ENCODE measurements around the gene MEIS2. TPM values are rescaled to one million over a fixed set of nuclear protein-coding genes. Genes with fewer than 3 reads are reported as not detected.

The MEIS2 gene
- total RNA-seq, 2 experiments from 2014 or later: not detected

DNA sequence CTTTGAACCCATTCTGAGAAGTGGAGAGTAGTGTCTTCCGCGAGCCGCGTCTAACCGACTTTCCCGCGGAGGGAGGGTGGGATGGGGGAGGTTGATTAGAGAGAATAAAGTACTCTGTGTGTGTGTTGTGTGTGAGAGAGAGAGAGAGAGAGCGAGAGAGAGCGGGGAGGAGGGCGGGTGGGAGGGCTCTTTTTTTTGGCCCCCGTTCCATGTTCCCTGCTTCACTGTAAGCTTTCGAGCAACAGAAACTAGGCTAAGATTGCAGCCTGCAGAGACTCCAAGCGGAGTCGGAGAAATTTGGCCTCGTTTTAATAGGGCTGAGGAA, 1.6 kb upstream of the MEIS2 start:
- POLR2A ChIA-PET: no interaction called here
- H3K9me3 Mint-ChIP-seq: no peaks in the 10 kb centered on the region
- DNase-seq: no peak
- peaks cover 35% of the 10 kb centered on the region for H3K4me1 Mint-ChIP-seq
- CTCF ChIA-PET: interaction anchor here (0.6 kb wide), 1 partner anchor 9 kb away, joined by 8 read pairs; no protein-coding TSS in a partner anchor
- H3K4me3 Mint-ChIP-seq: peak overlapping the region; percentile 88
- peaks cover 89% of the 10 kb centered on the region for H3K27me3 Mint-ChIP-seq
- no peak overlapping the region for H3K27ac Mint-ChIP-seq
- peaks cover 17% of the 10 kb centered on the region for H3K36me3 Mint-ChIP-seq (ENCODE audit: low read depth)

DNA sequence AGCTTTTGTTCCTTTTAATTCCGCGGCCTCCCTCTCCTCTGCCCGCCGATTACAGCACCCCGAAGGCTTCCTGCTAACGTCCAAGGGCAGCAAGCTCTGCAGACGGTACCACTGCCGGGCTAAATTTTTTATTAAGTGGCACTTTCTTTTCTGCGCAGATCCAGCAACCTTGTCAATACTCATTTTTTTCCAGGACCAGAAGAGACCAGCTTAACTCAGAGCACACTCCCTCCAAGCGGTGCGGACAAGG, 542 bp upstream of the MEIS2 start:
- peaks cover 37% of the 10 kb centered on the region for H3K4me1 Mint-ChIP-seq
- H3K9me3 Mint-ChIP-seq: no peaks in the 10 kb centered on the region
- peaks cover 91% of the 10 kb centered on the region for H3K27me3 Mint-ChIP-seq
- POLR2A ChIA-PET: interaction anchor here (0.6 kb wide), 1 partner anchor 584 kb away, joined by 3 read pairs; no protein-coding TSS in a partner anchor
- H3K27ac Mint-ChIP-seq: peak overlapping the region; percentile 54
- H3K36me3 Mint-ChIP-seq (ENCODE audit: low read depth): peaks cover 17% of the 10 kb centered on the region
- CTCF ChIA-PET: no interaction called here
- peak overlapping the region; percentile 88 for H3K4me3 Mint-ChIP-seq
- no peak for DNase-seq

DNA sequence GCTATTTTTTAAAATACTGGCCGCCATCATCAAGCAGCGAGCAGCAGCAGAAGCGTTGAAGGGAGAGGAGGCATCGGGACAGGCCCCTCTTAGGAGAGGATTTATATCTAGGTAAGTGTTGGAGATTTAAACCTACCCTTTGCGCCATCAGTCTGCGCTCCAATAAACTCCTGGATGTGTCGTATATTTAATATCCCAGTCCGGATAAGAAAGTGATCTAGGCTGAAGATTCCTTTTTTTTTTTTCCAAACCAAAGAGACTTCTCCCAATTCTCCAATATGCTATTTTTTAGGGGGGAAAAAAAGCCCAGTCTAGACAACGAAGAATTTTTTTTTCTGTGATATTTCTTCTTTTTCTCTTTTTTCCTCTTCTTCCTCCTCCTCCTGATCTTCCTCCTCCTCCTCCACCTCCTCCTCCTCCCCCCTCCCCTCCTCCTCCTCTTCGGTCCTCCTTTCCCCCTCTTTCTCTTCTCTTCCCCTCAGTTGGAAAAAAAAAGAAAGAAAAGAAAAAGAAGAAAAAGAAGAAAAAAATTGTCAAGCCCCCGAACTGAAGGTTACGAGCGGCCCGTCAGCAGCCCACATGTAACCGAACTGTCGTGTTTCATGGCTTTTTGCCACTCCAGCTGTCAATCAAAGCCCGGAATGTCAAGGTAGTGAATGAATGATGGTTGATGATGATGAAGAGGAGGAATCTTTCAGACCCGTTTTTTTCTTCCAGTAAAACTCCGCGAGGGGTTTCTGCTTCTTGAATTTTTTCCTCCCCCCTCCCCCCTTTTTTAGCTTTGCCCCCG, 835 bp downstream of the MEIS2 start:
- Mint-ChIP-seq H3K9me3 (no peaks in the 10 kb centered on the region), H3K4me1 (peaks cover 37% of the 10 kb centered on the region), H3K27ac (no peak overlapping the region), H3K4me3 (peak overlapping the region; percentile 88), H3K36me3 (ENCODE audit: low read depth) (peaks cover 17% of the 10 kb centered on the region), H3K27me3 (peaks cover 88% of the 10 kb centered on the region)
- CTCF ChIA-PET: interaction anchor here (0.5 to 0.7 kb wide), 2 partner anchors 459 to 679 kb away, joined by 3 to 5 read pairs; no protein-coding TSS in a partner anchor
- POLR2A ChIA-PET: no interaction called here
- DNase-seq: no peak

DNA sequence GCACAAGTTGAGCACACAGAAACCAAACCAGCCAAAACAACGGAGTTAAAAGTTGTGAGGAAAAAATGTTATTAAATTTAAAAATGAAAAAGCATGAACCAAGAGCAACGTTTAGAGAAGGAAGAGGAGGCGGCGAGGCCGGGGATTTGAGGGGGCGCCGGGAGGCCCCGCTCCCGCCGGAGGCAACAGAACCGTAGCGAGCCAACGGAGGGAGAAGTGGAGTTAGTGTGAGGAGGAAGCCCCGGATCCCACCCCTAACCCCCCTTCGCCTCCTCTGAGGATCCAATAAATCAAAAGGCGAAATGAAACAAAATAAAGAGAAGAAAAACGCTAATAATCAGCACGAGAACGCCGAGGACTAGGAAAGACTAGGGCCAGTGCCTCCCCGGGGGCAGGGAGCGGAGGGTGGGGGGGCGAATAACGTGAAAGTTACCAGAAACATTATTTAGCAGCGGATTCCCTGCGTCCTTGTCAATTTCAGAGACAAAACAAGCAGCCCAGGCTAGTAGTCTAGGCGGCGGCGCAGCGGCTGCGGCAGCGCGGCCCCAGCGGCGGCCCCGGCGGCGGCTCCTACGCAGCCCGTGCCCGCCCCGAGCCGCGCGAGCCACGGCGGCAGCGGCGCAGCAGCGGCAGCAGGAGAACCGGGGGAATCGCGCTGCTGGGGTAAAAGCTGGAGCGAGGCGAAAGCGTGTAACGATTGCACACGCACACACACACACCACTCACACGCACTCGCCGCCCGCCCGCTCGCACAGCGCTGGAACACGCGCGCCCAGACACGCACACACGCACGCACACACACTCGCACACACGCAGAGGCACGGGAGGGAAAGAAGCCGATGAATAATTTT, 1.7 kb downstream of the MEIS2 start:
- H3K4me1 Mint-ChIP-seq: peaks cover 37% of the 10 kb centered on the region
- POLR2A ChIA-PET: no interaction called here
- H3K4me3 Mint-ChIP-seq: peak overlapping the region; percentile 49
- no peak overlapping the region for H3K27ac Mint-ChIP-seq
- peaks cover 88% of the 10 kb centered on the region for H3K27me3 Mint-ChIP-seq
- H3K9me3 Mint-ChIP-seq: no peaks in the 10 kb centered on the region
- H3K36me3 Mint-ChIP-seq (ENCODE audit: low read depth): peaks cover 17% of the 10 kb centered on the region
- no peak for DNase-seq
- CTCF ChIA-PET: no interaction called here

DNA sequence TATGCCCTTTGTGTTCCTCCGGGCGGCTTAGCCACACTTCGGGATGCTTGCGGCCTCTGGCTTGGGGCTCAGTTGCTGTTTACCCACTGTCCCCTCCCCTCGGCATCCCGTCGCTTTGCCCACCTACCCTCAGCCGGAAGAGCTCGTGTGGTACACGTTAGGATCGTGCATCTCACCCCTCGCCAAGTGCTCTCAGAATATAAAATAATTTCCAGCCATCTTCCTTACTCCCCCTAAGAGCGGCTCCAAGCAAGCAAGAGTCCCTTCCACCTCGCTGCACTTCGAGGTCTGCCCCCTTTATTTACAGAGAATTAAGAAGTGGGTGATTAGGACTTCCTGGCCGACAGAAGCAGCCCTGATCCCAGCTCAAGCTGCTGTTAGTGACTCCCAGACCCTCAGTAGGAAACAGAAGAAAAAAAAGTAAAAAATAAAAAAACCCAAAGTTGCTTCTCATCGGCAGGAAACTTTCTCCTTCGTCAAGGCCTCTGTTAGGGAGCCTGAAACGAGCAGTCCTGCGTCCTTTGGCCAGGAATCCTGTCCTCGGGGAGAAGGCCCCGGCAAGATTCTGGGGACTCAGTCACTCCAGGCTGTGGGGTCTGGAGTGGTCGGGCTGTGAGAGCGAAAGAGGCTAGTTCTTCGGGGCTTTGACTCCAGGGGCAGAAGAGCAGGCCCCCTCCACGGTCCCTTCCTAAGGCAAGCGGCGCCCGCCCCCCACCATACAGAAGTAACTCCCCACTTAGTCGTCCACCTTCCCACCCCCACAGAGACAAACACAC, 3.0 kb downstream of the MEIS2 start:
- Mint-ChIP-seq H3K9me3 (no peaks in the 10 kb centered on the region), H3K4me1 (peaks cover 36% of the 10 kb centered on the region), H3K27me3 (peaks cover 86% of the 10 kb centered on the region), H3K27ac (no peak overlapping the region), H3K36me3 (ENCODE audit: low read depth) (peaks cover 15% of the 10 kb centered on the region), H3K4me3 (no peak overlapping the region)
- DNase-seq: no peak
- ChIA-PET CTCF (no interaction called here), POLR2A (no interaction called here)

DNA sequence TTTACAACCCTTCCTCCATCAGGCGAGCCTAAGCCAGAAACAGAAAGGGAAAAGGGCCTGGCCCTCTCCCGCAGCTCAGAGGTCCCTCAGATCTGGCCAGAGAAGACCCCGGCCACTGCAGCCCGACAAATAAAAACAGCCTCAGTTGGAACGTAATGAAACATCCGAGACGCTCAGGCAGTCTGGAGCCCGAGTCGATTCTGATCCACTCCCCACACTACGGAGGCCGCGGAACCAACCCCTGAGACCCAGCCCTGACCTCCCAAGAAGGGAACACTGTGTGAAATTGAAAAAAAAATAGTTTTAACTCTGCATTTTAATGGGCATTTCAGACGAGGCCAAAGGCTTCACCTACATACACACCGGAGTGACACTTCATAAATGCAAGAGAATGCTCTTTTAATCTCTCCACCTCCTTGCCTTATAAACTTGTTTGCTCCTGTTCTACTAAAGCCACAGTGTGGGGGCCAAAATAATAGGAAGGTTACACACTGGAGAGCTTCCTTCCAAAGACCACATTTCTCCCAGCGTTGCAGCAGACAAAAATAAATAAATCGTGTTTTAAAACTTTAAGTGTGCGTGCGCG, 3.7 kb downstream of the MEIS2 start:
- Mint-ChIP-seq H3K9me3 (no peaks in the 10 kb centered on the region), H3K27ac (no peak overlapping the region)

DNA sequence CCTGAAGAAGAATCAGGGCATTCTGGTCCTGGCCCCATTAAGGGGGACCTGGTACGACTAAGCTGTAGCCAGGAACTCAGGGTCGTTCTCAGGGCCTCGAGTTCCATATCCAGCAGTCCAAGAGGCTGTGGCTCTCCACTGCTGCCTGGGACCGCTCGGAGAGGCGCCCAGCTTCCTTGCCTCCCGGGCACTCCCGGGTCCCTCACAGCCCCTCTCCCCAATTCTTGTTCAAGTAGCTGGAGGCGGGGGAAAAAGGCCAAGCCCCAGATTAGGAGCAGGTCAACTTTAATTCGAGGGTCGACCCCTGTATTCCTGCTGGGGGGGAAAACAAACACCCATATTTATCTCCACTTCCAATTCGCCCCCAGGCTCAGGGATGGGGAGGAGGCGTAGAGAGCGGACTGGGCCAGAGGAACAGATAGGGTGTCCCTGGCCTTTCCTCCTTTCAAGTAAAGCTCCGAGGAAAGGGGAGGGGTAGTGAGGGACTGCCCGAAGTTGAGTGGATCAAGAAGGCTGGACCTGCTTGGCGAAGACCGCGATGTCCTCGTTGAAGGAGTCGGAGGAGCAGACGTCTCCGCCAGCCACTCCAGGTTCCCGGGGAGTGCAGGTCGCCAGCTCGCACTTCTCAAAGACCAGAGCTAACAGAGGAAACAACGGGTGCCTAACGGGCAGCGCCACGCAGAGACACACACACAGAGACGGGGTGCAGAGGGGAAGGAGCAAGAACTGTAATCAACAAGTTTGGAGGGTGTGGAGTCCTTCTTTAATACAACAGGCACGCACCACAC, 4.4 kb downstream of the MEIS2 start:
- Mint-ChIP-seq H3K36me3 (ENCODE audit: low read depth) (peaks cover 8% of the 10 kb centered on the region), H3K27me3 (peaks cover 73% of the 10 kb centered on the region), H3K9me3 (no peaks in the 10 kb centered on the region), H3K4me1 (peaks cover 29% of the 10 kb centered on the region), H3K27ac (no peak overlapping the region), H3K4me3 (no peak overlapping the region)
- ChIA-PET POLR2A (no interaction called here), CTCF (no interaction called here)
- DNase-seq: no peak

More for the DNA sequence above, 3.7 kb downstream of the MEIS2 start:
- Mint-ChIP-seq H3K4me1 (peaks cover 34% of the 10 kb centered on the region), H3K4me3 (no peak overlapping the region), H3K27me3 (peaks cover 79% of the 10 kb centered on the region), H3K36me3 (ENCODE audit: low read depth) (peaks cover 11% of the 10 kb centered on the region)
- DNase-seq: no peak
- ChIA-PET CTCF (no interaction called here), POLR2A (no interaction called here)

DNA sequence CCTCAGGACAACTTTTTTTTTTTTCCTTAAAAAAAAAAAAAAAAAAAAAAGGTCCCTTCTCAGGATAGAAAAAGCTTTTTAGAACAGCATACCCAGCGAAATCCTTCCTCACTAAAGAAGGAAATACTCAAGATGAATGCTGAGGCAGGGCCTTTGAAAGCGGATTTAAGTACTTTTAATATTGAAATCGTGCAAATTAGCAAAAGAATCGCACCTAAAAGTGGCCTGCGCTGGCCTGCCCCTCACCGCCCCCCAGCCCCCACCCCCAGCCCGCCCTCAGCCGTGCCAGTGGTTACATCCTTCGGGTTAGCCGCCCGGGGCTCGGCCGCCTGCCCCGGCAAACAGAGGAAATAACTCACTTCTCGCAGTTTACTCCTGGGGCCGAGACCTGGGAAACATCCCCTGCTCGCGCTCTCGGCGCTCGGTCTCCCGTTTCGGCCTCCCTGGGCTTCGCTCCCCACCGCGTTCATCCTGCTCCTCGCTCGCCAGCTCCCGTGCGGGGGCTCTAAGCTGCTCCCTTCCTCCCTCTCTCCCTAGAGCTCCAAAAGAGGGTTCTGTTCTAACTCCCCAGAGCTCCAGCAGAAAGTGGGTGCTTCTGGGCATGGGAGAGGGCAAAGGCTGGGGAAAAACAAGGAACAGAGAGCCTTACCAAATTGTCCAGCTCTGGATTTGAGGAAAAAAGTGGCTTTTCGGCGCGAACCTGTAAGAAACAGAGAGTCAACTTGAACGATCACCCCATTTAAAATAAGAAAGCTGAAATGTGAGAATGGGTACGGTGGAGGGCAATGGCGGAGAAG, 5.2 kb downstream of the MEIS2 start:
- DNase-seq: no peak
- Mint-ChIP-seq H3K27me3 (peaks cover 66% of the 10 kb centered on the region), H3K9me3 (no peaks in the 10 kb centered on the region), H3K27ac (no peak overlapping the region), H3K36me3 (ENCODE audit: low read depth) (peaks cover 4% of the 10 kb centered on the region), H3K4me3 (no peak overlapping the region), H3K4me1 (peaks cover 23% of the 10 kb centered on the region)
- POLR2A ChIA-PET: no interaction called here
- CTCF ChIA-PET: no interaction called here

DNA sequence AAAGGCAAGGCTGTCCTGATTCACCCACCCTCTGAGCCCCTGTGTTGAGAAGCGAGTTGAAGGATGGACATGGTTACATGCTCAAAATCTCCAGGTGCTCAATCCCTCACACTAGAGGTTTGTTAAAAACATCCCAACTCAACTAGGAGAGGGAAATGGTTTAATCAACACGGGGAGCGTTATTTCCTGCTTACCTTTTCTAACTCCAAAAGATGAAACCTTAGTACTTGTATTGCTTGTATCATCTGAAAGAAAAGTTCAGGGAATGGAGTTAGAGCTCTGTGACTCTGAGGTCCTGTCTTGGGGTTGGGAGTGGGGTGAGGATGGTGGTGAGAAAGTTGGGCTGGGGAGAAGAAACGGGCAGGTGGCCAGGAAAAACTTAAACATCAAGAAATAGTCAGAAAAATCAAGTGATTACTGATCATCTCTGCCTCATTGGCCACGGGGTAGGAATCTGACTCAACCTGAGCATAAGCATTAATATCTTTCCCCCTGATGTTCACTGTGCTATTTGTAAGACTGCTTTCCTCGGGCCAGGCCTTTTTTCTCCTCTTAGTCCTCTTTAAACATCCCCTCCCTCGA, 5.9 kb downstream of the MEIS2 start:
- ChIA-PET CTCF (no interaction called here), POLR2A (no interaction called here)
- H3K27ac Mint-ChIP-seq: no peak overlapping the region
- DNase-seq: no peak
- H3K4me1 Mint-ChIP-seq: peaks cover 18% of the 10 kb centered on the region
- H3K9me3 Mint-ChIP-seq: no peaks in the 10 kb centered on the region
- peaks cover 60% of the 10 kb centered on the region for H3K27me3 Mint-ChIP-seq
- H3K4me3 Mint-ChIP-seq: no peak overlapping the region
- peaks cover 4% of the 10 kb centered on the region for H3K36me3 Mint-ChIP-seq (ENCODE audit: low read depth)

DNA sequence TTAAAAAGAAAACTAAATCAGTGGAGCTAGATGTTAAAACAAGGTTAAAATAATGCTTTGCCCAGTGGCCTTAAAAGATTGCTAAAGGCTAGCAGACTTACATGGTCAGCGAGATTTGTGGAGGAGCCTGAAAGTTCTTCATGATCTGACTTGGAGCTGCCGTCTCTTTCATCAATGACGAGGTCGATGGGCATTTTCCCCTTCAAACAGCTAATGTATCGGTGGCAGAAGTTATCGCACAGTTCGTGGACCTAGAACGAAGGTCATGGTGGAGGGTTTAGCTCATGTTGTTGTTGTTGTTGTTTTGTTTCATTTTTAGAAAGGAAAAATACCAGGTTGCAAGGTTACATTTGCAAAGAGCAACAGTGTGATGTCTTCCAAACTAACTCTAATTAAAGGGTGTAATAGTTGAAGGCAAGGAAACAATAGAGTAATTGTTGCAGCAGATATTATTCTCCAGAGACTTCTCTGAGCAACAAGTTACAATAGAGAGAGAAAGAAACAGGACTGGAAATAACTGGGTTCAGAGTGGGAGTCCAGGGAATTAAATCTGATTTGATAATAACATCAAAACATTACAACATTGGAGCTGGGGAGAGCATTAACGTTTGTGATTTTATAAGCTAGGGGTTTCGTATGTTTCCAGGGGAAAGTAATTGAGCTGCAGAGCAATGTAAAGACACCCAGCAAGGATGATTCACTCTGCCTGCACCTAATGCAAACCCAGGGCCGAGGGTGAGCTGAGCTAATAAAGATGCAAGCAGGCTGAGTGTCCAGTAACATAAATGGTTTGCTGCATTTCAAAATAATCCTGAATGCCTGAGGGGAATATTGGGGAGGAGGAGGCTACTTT, 6.6 kb downstream of the MEIS2 start:
- no peak overlapping the region for H3K27ac Mint-ChIP-seq
- no peak overlapping the region for H3K4me3 Mint-ChIP-seq
- no peak for DNase-seq
- peaks cover 4% of the 10 kb centered on the region for H3K36me3 Mint-ChIP-seq (ENCODE audit: low read depth)
- ChIA-PET POLR2A (interaction anchor here (0.9 kb wide), 1 partner anchor 17 kb away, joined by 3 read pairs; no protein-coding TSS in a partner anchor), CTCF (no interaction called here)
- peaks cover 54% of the 10 kb centered on the region for H3K27me3 Mint-ChIP-seq
- H3K4me1 Mint-ChIP-seq: peaks cover 14% of the 10 kb centered on the region
- H3K9me3 Mint-ChIP-seq: no peaks in the 10 kb centered on the region

DNA sequence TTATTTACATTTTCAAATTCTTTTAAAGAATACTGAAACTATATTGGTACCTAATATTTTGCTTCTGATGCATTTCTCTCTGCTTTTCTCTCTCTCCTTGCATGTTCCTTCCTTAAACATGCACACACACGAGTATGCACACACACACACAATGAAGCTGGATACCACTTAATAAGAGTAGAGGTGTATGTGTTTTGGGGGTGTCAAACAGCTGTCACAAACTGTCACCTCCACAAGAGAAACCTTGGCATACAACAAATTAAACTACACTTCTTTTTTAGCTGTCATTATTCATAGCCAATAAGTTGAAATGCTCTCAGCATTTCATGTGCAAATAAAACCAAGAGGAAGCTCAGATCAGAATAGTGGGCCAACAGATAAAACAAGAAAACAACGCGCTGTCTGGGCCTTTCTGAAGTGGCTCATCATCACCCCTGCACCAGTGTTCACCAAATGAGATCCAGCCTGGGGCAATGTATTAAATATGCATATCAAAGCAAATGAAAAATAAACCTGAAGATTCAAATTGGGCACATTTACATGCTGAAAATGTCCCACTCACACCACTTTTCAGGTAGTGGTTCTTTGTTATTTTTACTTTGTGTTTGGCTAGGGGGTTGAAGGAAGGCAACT, 9.7 kb downstream of the MEIS2 start:
- CTCF ChIA-PET: no interaction called here
- DNase-seq: no peak
- no peaks in the 10 kb centered on the region for H3K36me3 Mint-ChIP-seq (ENCODE audit: low read depth)
- H3K9me3 Mint-ChIP-seq: no peaks in the 10 kb centered on the region
- POLR2A ChIA-PET: no interaction called here
- H3K27me3 Mint-ChIP-seq: peaks cover 28% of the 10 kb centered on the region
- H3K4me1 Mint-ChIP-seq: no peaks in the 10 kb centered on the region
- H3K4me3 Mint-ChIP-seq: no peak overlapping the region
- H3K27ac Mint-ChIP-seq: no peak overlapping the region
